Gastroesophageal sphincter (tissue), 4 donors: ENCODE data around the gene B3GNT9. TPM values are rescaled to one million over a fixed set of nuclear protein-coding genes. Genes with fewer than 3 reads are reported as not detected.
A peak's percentile ranks its signal among the peaks of the same experiment; 100 is the strongest.

ENCODE experiments used
- ATAC-seq: fragments of 150-250 bp; one replicate; pipeline ENCODE4 v1.9.1; 2016; ENCODE audit warnings: mild to moderate bottlenecking, moderate library complexity
- H3K27ac ChIP-seq, 4 donors: fragments of 200-600 bp; sonication (generic) in 3 of 4; 1 replicate in 3 of 4; 2 replicates in 1 of 4; pipeline ENCODE4 v1.5.1; 2016 to 2019
- H3K27me3 ChIP-seq: fragments of 200-600 bp; sonication (generic); one replicate; pipeline ENCODE4 v1.5.1; 2019
- H3K36me3 ChIP-seq, 2 donors: fragments of 200-600 bp; sonication (generic); one replicate each; pipeline ENCODE4 v1.5.1; 2019; ENCODE audit warnings: control low read depth in 1 of 2
- H3K4me1 ChIP-seq, 3 donors: fragments of 200-600 bp; sonication (generic); 1 replicate in 2 of 3; 2 replicates in 1 of 3; pipeline ENCODE4 v1.5.1; 2016 to 2019; ENCODE audit warnings: control low read depth in 2 of 3
- H3K4me3 ChIP-seq, 2 donors: fragments of 200-600 bp; sonication (generic); one replicate each; pipeline ENCODE4 v1.5.1; 2019; ENCODE audit warnings: mild to moderate bottlenecking in 1 of 2, moderate library complexity in 1 of 2
- H3K9me3 ChIP-seq, 3 donors: fragments of 200-600 bp; sonication (generic); one replicate each; pipeline ENCODE4 v1.5.1; 2017 to 2019; ENCODE audit warnings: control low read depth in 2 of 3
- CTCF ChIP-seq, 4 experiments: fragments of 200-600 bp in 2 of 4; fragments of 450-650 bp in 2 of 4; sonication (generic) in 1 of 4; IDR thresholded peaks; one replicate each; pipeline ENCODE4 v1.5.1; 2017 to 2019; ENCODE audit warnings: antibody characterized with exemption in 4 of 4, mild to moderate bottlenecking in 2 of 4, moderate library complexity in 2 of 4
- EP300 ChIP-seq: sonication (generic); formaldehyde crosslinking; IDR thresholded peaks from one replicate; pipeline ENCODE4 v1.6.1; 2017; ENCODE audit warnings: antibody characterized with exemption, mild to moderate bottlenecking
- POLR2A ChIP-seq, 2 donors: fragments of 450-650 bp; IDR thresholded peaks; one replicate each; pipeline ENCODE4 v1.6.1; 2017; ENCODE audit warnings: antibody characterized with exemption in 2 of 2, mild to moderate bottlenecking in 2 of 2, moderate library complexity in 1 of 2
- POLR2AphosphoS5 ChIP-seq: sonication (generic); formaldehyde crosslinking; IDR thresholded peaks from one replicate; pipeline ENCODE4 v1.6.1; 2017; ENCODE audit warnings: antibody characterized with exemption
- WGBS, 2 donors: methylation state at CpG; one replicate each; pipeline ENCODE4 v1.1.5; 2018; ENCODE audit warnings: low coverage in 1 of 2; 5-methylcytosine and 5-hydroxymethylcytosine counted together
- total RNA-seq, 4 donors: library from RNA; depleted of rRNA; stranded (reverse); fragments of >200 nt; gene quantifications; one replicate each; pipeline ENCODE4 v1.1.0, GENCODE V29; 2016

B3GNT9 gene
- total RNA-seq, 4 donors from 2014 or later, result 16.3 to 33.6 (median 23.1) TPM

GRCh38 chr16:67193536-67193935 lies 42.7 kb upstream of the B3GNT9 start:
- no peak for TF ChIP-seq POLR2AphosphoS5
- TF ChIP-seq EP300, result no peak
- no peak for TF ChIP-seq POLR2A (IDR thresholded peaks at IDR 0.05)
- no peak for TF ChIP-seq CTCF (IDR thresholded peaks at IDR 0.05)
- Histone ChIP-seq H3K27ac (peak overlapping the region in 1 of 4 donors; percentile 84), H3K36me3 (peaks cover 0 to 55% of the 10 kb centered on the region in 2 donors), H3K4me1 (peaks cover 0 to 57% (median 21%) of the 10 kb centered on the region in 3 donors), H3K4me3 (peak overlapping the region in 1 of 2 donors; percentile 83), H3K9me3 (no peaks in the 10 kb centered on the region), H3K27me3 (no peaks in the 10 kb centered on the region)
- ATAC-seq, result no peak

DNA sequence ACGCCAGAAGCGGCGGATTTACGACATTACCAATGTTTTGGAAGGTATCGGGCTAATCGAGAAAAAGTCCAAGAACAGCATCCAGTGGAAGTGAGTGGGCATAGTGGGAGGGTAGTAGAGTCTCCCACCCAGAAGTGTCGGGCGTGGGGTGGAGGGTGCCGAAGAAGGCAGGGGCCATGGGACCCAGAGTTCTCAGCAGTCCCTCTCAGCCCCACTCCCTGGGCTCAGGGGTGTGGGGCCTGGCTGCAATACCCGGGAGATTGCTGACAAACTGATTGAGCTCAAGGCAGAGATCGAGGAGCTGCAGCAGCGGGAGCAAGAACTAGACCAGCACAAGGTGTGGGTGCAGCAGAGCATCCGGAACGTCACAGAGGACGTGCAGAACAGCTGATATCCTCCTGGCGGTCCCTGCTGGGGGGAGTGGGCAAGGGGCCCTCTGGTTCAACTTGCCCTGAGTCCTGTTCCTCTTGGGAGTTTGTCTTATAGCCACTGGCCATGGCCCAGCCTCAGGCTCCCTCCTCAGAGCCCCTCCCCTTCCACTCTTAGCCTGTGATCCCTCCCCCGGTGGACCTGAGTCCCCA lies 42.1 kb upstream of the B3GNT9 start:
- Histone ChIP-seq H3K4me3 (peak overlapping the region; percentile 51 to 83), H3K27me3 (no peaks in the 10 kb centered on the region), H3K36me3 (peaks cover 0 to 48% of the 10 kb centered on the region in 2 donors), H3K9me3 (no peaks in the 10 kb centered on the region), H3K4me1 (peaks cover 0 to 51% (median 16%) of the 10 kb centered on the region in 3 donors), H3K27ac (peak overlapping the region in 3 of 4 donors; percentile 82 to 84 (median 83))
- TF ChIP-seq CTCF (IDR thresholded peaks at IDR 0.05), result no peak
- no peak for TF ChIP-seq POLR2AphosphoS5
- TF ChIP-seq POLR2A (IDR thresholded peaks at IDR 0.05), result no peak
- TF ChIP-seq EP300, result no peak
- no peak for ATAC-seq
- WGBS, 2 donors, result 14 to 27% methylated on average over 5 to 11 of the region's 17 CpGs

GRCh38 chr16:67191995-67192681 lies 41.3 kb upstream of the B3GNT9 start, which contains the start of gene E2F4:
E2F4 (plus strand) TSS chr16:67192155; CDS start chr16:67192228, 73 bp downstream.
- Histone ChIP-seq H3K4me3 (peak within 1 kb of the TSS; percentile 51 to 83), H3K4me1 (peaks cover 0 to 48% (median 16%) of the 10 kb centered on the region in 3 donors), H3K36me3 (peaks cover 0 to 41% of the 10 kb centered on the region in 2 donors), H3K27ac (peak within 1 kb of the TSS; percentile 3 to 84 (median 82)), H3K9me3 (no peaks in the 10 kb centered on the region), H3K27me3 (no peaks in the 10 kb centered on the region)
- WGBS, 2 donors, result 0% methylated on average over 3 of the region's 54 CpGs; no CpG with 5 or more reads in 1 of the 2 donors
- peak; percentile 97 for ATAC-seq
- TF ChIP-seq POLR2A (IDR thresholded peaks at IDR 0.05) (peak; percentile 75 to 79), EP300 (no peak), POLR2AphosphoS5 (peak; percentile 86), CTCF (IDR thresholded peaks at IDR 0.05) (peak in 2 of 4 experiments; percentile 6 to 24)

DNA sequence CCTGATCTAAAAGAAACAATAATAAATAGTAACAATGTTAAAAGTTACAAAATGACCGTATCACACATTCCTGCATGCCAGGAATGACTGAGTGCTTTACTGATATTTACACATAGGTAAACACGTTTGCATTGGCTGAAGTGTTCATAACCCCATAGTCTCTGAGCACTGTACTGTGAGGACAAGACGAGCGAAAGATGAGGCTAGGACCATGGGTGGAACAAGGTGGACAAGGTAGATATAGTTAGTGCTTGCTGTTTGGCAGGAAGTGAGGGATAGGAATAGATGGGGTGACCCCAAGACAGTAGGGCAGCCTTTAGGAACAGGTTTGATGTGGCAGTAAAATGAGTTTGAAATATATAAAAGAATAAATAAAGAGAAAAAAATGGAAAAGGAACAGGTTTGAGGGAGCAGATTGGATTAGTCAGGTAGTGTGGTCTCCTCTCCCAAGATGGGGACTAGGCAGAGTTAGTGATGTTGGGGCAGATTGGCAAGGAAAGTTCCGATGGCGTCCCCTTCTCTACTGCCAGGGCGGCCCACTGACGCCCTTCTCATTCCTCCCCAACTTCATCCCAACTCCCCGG lies 40.7 kb upstream of the B3GNT9 start:
- Histone ChIP-seq H3K27me3 (no peaks in the 10 kb centered on the region), H3K9me3 (no peaks in the 10 kb centered on the region), H3K27ac (peak overlapping the region in 2 of 4 donors; percentile 83 to 84), H3K4me1 (peaks cover 0 to 48% (median 16%) of the 10 kb centered on the region in 3 donors), H3K4me3 (peak overlapping the region in 1 of 2 donors; percentile 83), H3K36me3 (peaks cover 0 to 35% of the 10 kb centered on the region in 2 donors)
- no peak for ATAC-seq
- no peak for TF ChIP-seq CTCF (IDR thresholded peaks at IDR 0.05)
- TF ChIP-seq EP300, result no peak
- TF ChIP-seq POLR2A (IDR thresholded peaks at IDR 0.05), result no peak
- TF ChIP-seq POLR2AphosphoS5, result no peak
- 15 to 38% methylated on average over 4 to 9 of the region's 9 CpGs for WGBS, 2 donors
